ENCODE results near the gene SMIM1. TPM values are rescaled to one million over a fixed set of nuclear protein-coding genes. Genes with fewer than 3 reads are reported as not detected.

SMIM1 gene
- total and polyA plus RNA-seq, 9 of the 15 experiments (the other 6 are each of a cell fraction or from before 2014, with no cell fraction given), result 2.3 to 125 (median 24.3) TPM

- TF ChIP-seq, protein P1, sequence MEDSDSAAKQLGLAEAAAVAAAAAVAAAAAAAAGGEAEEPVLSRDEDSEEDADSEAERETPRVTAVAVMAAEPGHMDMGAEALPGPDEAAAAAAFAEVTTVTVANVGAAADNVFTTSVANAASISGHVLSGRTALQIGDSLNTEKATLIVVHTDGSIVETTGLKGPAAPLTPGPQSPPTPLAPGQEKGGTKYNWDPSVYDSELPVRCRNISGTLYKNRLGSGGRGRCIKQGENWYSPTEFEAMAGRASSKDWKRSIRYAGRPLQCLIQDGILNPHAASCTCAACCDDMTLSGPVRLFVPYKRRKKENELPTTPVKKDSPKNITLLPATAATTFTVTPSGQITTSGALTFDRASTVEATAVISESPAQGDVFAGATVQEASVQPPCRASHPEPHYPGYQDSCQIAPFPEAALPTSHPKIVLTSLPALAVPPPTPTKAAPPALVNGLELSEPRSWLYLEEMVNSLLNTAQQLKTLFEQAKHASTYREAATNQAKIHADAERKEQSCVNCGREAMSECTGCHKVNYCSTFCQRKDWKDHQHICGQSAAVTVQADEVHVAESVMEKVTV (CRISPR knock-in tag; IDR thresholded peaks at IDR 0.05), result no peak
- TF ChIP-seq ZNF445 (CRISPR knock-in tag; IDR thresholded peaks at IDR 0.05; ENCODE audit: low read depth) (no peak), ATF7 (IDR thresholded peaks at IDR 0.05) (no peak), MECOM (CRISPR knock-in tag; IDR thresholded peaks at IDR 0.05) (no peak), SRSF7 (optimal IDR thresholded peaks at IDR 0.05; ENCODE audit: low read depth, low read length) (no peak), PCBP1 (IDR thresholded peaks at IDR 0.05; ENCODE audit: low read depth, low read length, poor library complexity, severe bottlenecking) (no peak), CREB1 (IDR thresholded peaks at IDR 0.05) (peak; percentile 54; the same call in 1 of the 2 replicates), CREB1 (CRISPR knock-in tag; IDR thresholded peaks at IDR 0.05) (no peak), ZNF324 (CRISPR knock-in tag; IDR thresholded peaks at IDR 0.05) (no peak; the same call in 1 of the 2 replicates), FUS (optimal IDR thresholded peaks at IDR 0.05; ENCODE audit: low read depth, low read length) (no peak), FOXP1 (CRISPR knock-in tag; IDR thresholded peaks at IDR 0.05) (no peak), UBTF (IDR thresholded peaks at IDR 0.05; ENCODE audit: borderline replicate concordance in 1 of 2, low read depth in 2 of 2, low read length in 2 of 2) (peak in 1 of 2 experiments; percentile 82; a peak in 2 of 4 replicates), ZNF395 (CRISPR knock-in tag; IDR thresholded peaks at IDR 0.05) (no peak), MBD2 (IDR thresholded peaks at IDR 0.05; ENCODE audit: borderline replicate concordance, low read depth) (no peak), SIN3B (IDR thresholded peaks at IDR 0.05; ENCODE audit: low read depth) (no peak), EHMT2 (IDR thresholded peaks at IDR 0.05) (no peak), DPF2 (IDR thresholded peaks at IDR 0.05) (no peak)
- TF ChIP-seq, protein P2, sequence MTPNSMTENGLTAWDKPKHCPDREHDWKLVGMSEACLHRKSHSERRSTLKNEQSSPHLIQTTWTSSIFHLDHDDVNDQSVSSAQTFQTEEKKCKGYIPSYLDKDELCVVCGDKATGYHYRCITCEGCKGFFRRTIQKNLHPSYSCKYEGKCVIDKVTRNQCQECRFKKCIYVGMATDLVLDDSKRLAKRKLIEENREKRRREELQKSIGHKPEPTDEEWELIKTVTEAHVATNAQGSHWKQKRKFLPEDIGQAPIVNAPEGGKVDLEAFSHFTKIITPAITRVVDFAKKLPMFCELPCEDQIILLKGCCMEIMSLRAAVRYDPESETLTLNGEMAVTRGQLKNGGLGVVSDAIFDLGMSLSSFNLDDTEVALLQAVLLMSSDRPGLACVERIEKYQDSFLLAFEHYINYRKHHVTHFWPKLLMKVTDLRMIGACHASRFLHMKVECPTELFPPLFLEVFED (CRISPR knock-in tag; conservative IDR thresholded peaks at IDR 0.05), result no peak
- TF ChIP-seq, protein P3, sequence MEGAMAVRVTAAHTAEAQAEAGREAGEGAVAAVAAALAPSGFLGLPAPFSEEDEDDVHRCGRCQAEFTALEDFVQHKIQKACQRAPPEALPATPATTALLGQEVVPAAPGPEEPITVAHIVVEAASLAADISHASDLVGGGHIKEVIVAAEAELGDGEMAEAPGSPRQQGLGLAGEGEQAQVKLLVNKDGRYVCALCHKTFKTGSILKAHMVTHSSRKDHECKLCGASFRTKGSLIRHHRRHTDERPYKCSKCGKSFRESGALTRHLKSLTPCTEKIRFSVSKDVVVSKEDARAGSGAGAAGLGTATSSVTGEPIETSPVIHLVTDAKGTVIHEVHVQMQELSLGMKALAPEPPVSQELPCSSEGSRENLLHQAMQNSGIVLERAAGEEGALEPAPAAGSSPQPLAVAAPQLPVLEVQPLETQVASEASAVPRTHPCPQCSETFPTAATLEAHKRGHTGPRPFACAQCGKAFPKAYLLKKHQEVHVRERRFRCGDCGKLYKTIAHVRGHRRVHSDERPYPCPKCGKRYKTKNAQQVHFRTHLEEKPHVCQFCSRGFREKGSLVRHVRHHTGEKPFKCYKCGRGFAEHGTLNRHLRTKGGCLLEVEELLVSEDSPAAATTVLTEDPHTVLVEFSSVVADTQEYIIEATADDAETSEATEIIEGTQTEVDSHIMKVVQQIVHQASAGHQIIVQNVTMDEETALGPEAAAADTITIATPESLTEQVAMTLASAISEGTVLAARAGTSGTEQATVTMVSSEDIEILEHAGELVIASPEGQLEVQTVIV (CRISPR knock-in tag; IDR thresholded peaks at IDR 0.05; ENCODE audit: borderline replicate concordance), result peak; percentile 21; the same call in 1 of the 2 replicates
Measured at GRCh38 chr1:3772715-3773571, at the start of gene SMIM1 (continued).
